ENCODE data around the gene NOXA1.

NOXA1 gene

GRCh38 chr9:137460363-137461315 is 37.4 kb downstream of the NOXA1 start:
- TF ChIP-seq YY1 (IDR thresholded peaks at IDR 0.05; ENCODE audit: insufficient read depth, insufficient read length) (no peak), SUZ12 (IDR thresholded peaks at IDR 0.05; ENCODE audit: extremely low read depth, insufficient read depth, insufficient read length) (no peak), ZNF274 (IDR thresholded peaks at IDR 0.05; ENCODE audit: low read depth, low read length) (no peak)
- H3K4me3 ChIP-seq (ENCODE audit: insufficient read length, low read depth), result no peak overlapping the region
- no peak overlapping the region for H3K9ac ChIP-seq (ENCODE audit: insufficient read length, low read depth)
- DNase-seq (ENCODE audit: low read depth, low spot score), result no peak
- H3K9me3 ChIP-seq (ENCODE audit: insufficient read depth, low read length), result no peaks in the 10 kb centered on the region
- H3K36me3 ChIP-seq (ENCODE audit: insufficient read depth, insufficient read length, low read length), result peaks cover 26% of the 10 kb centered on the region
- H3K4me1 ChIP-seq (ENCODE audit: insufficient read depth, insufficient read length), result peaks cover 31% of the 10 kb centered on the region
- peaks cover 20% of the 10 kb centered on the region for H3K27me3 ChIP-seq (ENCODE audit: insufficient read depth, insufficient read length)

- Histone ChIP-seq H3K36me3 (ENCODE audit: insufficient read depth, insufficient read length, low read length) (peaks cover 19% of the 10 kb centered on the region), H3K4me1 (ENCODE audit: insufficient read depth, insufficient read length) (peaks cover 27% of the 10 kb centered on the region), H3K9ac (ENCODE audit: insufficient read length, low read depth) (no peak overlapping the region), H3K4me3 (ENCODE audit: insufficient read length, low read depth) (no peak overlapping the region), H3K9me3 (ENCODE audit: insufficient read depth, low read length) (no peaks in the 10 kb centered on the region), H3K27me3 (ENCODE audit: insufficient read depth, insufficient read length) (peaks cover 20% of the 10 kb centered on the region)
- TF ChIP-seq ZNF274 (IDR thresholded peaks at IDR 0.05; ENCODE audit: low read depth, low read length) (no peak), YY1 (IDR thresholded peaks at IDR 0.05; ENCODE audit: insufficient read depth, insufficient read length) (no peak), SUZ12 (IDR thresholded peaks at IDR 0.05; ENCODE audit: extremely low read depth, insufficient read depth, insufficient read length) (no peak)
- no peak for DNase-seq (ENCODE audit: low read depth, low spot score)
Observed at GRCh38 chr9:137461316-137461662, 38.1 kb downstream of the NOXA1 start.

- DNase-seq (ENCODE audit: low read depth, low spot score), result peak; percentile 62
- Histone ChIP-seq H3K4me1 (ENCODE audit: insufficient read depth, insufficient read length) (peaks cover 25% of the 10 kb centered on the region), H3K4me3 (ENCODE audit: insufficient read length, low read depth) (no peak overlapping the region), H3K36me3 (ENCODE audit: insufficient read depth, insufficient read length, low read length) (peaks cover 14% of the 10 kb centered on the region), H3K9ac (ENCODE audit: insufficient read length, low read depth) (no peak overlapping the region), H3K27me3 (ENCODE audit: insufficient read depth, insufficient read length) (peaks cover 20% of the 10 kb centered on the region), H3K9me3 (ENCODE audit: insufficient read depth, low read length) (no peaks in the 10 kb centered on the region)
- TF ChIP-seq ZNF274 (IDR thresholded peaks at IDR 0.05; ENCODE audit: low read depth, low read length) (no peak), SUZ12 (IDR thresholded peaks at IDR 0.05; ENCODE audit: extremely low read depth, insufficient read depth, insufficient read length) (no peak), YY1 (IDR thresholded peaks at IDR 0.05; ENCODE audit: insufficient read depth, insufficient read length) (no peak)
Observed at GRCh38 chr9:137461663-137462395, 38.6 kb downstream of the NOXA1 start.

GRCh38 chr9:137462396-137462985 is 39.3 kb downstream of the NOXA1 start:
- Histone ChIP-seq H3K4me3 (ENCODE audit: insufficient read length, low read depth) (no peak overlapping the region), H3K9me3 (ENCODE audit: insufficient read depth, low read length) (no peaks in the 10 kb centered on the region), H3K4me1 (ENCODE audit: insufficient read depth, insufficient read length) (peaks cover 18% of the 10 kb centered on the region), H3K36me3 (ENCODE audit: insufficient read depth, insufficient read length, low read length) (peaks cover 7% of the 10 kb centered on the region), H3K27me3 (ENCODE audit: insufficient read depth, insufficient read length) (peaks cover 20% of the 10 kb centered on the region), H3K9ac (ENCODE audit: insufficient read length, low read depth) (no peak overlapping the region)
- TF ChIP-seq SUZ12 (IDR thresholded peaks at IDR 0.05; ENCODE audit: extremely low read depth, insufficient read depth, insufficient read length), result no peak
- TF ChIP-seq YY1 (IDR thresholded peaks at IDR 0.05; ENCODE audit: insufficient read depth, insufficient read length), result no peak
- TF ChIP-seq ZNF274 (IDR thresholded peaks at IDR 0.05; ENCODE audit: low read depth, low read length), result no peak
- DNase-seq (ENCODE audit: low read depth, low spot score), result no peak

GRCh38 chr9:137462986-137463930 is 40.1 kb downstream of the NOXA1 start:
- H3K4me1 ChIP-seq (ENCODE audit: insufficient read depth, insufficient read length), result peaks cover 13% of the 10 kb centered on the region

GRCh38 chr9:137463931-137464290 is 40.7 kb downstream of the NOXA1 start:
- Histone ChIP-seq H3K36me3 (ENCODE audit: insufficient read depth, insufficient read length, low read length) (no peaks in the 10 kb centered on the region), H3K27me3 (ENCODE audit: insufficient read depth, insufficient read length) (peaks cover 20% of the 10 kb centered on the region), H3K4me3 (ENCODE audit: insufficient read length, low read depth) (no peak overlapping the region), H3K9me3 (ENCODE audit: insufficient read depth, low read length) (no peaks in the 10 kb centered on the region), H3K4me1 (ENCODE audit: insufficient read depth, insufficient read length) (peaks cover 10% of the 10 kb centered on the region), H3K9ac (ENCODE audit: insufficient read length, low read depth) (no peak overlapping the region)
- DNase-seq (ENCODE audit: low read depth, low spot score), result no peak
- TF ChIP-seq YY1 (IDR thresholded peaks at IDR 0.05; ENCODE audit: insufficient read depth, insufficient read length), result no peak

More at GRCh38 chr9:137462986-137463930, 40.1 kb downstream of the NOXA1 start:
- TF ChIP-seq ZNF274 (IDR thresholded peaks at IDR 0.05; ENCODE audit: low read depth, low read length), result no peak
- TF ChIP-seq YY1 (IDR thresholded peaks at IDR 0.05; ENCODE audit: insufficient read depth, insufficient read length), result no peak
- no peak for TF ChIP-seq SUZ12 (IDR thresholded peaks at IDR 0.05; ENCODE audit: extremely low read depth, insufficient read depth, insufficient read length)
- no peak overlapping the region for H3K4me3 ChIP-seq (ENCODE audit: insufficient read length, low read depth)
- H3K9ac ChIP-seq (ENCODE audit: insufficient read length, low read depth), result no peak overlapping the region
- DNase-seq (ENCODE audit: low read depth, low spot score), result no peak
- H3K9me3 ChIP-seq (ENCODE audit: insufficient read depth, low read length), result no peaks in the 10 kb centered on the region
- H3K27me3 ChIP-seq (ENCODE audit: insufficient read depth, insufficient read length), result peaks cover 20% of the 10 kb centered on the region
- H3K36me3 ChIP-seq (ENCODE audit: insufficient read depth, insufficient read length, low read length), result no peaks in the 10 kb centered on the region

Data from NT2/D1 (cell line).